GM20000 (cell line): ENCODE results near the gene PPP2R5C.

Experiments used
- DNase-seq: peaks from one replicate; pipeline ENCODE4 v3.0.0; 2012; ENCODE audit warnings: low spot score
- TF ChIP-seq, protein P1 (sequence below): IDR thresholded peaks from 2 replicates; pipeline ENCODE4 v1.5.1; 2012; ENCODE audit warnings: mild to moderate bottlenecking, control low read depth; ENCODE audit errors: extremely low read depth, missing control alignments

The PPP2R5C gene

GRCh38 chr14:101834800-101835547 lies 73.5 kb downstream of the PPP2R5C start:
- TF ChIP-seq, protein P1, sequence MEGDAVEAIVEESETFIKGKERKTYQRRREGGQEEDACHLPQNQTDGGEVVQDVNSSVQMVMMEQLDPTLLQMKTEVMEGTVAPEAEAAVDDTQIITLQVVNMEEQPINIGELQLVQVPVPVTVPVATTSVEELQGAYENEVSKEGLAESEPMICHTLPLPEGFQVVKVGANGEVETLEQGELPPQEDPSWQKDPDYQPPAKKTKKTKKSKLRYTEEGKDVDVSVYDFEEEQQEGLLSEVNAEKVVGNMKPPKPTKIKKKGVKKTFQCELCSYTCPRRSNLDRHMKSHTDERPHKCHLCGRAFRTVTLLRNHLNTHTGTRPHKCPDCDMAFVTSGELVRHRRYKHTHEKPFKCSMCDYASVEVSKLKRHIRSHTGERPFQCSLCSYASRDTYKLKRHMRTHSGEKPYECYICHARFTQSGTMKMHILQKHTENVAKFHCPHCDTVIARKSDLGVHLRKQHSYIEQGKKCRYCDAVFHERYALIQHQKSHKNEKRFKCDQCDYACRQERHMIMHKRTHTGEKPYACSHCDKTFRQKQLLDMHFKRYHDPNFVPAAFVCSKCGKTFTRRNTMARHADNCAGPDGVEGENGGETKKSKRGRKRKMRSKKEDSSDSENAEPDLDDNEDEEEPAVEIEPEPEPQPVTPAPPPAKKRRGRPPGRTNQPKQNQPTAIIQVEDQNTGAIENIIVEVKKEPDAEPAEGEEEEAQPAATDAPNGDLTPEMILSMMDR: no peak
- DNase-seq: no peak

DNA sequence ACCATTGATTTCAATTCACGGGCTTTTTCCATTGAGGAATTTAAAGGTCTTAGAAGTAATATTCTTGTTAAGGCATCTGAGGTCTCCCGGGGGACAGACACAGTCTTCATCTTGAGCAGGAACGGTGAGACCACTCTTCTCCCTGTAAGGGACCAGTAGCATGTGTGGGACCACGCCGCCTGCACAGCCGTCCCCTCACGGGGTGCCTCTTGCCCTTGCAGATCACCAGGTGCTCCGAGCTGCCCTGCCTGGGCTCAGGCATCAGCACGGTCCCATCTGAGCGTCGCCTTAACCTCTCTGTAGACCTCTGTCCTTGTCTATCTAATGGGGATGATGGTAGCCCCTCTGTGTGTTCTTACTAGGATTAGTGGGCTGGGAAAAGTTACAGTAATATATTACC lies 74.1 kb downstream of the PPP2R5C start:
- no peak for DNase-seq
- TF ChIP-seq, protein P1: no peak

- no peak for DNase-seq
- TF ChIP-seq, protein P1: no peak
Observed at GRCh38 chr14:101836135-101836534, 74.6 kb downstream of the PPP2R5C start.

- no peak for DNase-seq
- TF ChIP-seq, protein P1: no peak
Observed at GRCh38 chr14:101838476-101838875, 77.0 kb downstream of the PPP2R5C start.

DNA sequence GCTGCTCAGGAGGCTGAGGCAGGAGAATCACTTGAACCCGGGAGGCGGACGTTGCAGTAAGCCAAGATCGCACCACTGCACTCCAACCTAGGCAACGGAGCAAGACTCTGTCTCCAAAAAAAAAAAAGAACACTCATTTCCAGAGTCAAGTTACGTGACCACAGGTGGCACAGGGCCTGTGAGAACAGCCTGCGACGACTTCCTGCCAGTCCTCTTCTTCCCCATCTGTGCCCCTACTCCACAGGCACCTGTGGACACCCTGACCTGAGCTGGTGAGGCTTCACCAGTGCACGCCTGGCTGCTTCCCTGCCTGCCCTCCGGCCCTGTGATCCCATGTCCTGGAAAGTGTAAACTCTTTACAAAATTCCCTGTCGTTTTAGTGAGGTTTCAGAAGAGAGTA lies 77.7 kb downstream of the PPP2R5C start:
- no peak for DNase-seq
- TF ChIP-seq, protein P1: no peak

DNA sequence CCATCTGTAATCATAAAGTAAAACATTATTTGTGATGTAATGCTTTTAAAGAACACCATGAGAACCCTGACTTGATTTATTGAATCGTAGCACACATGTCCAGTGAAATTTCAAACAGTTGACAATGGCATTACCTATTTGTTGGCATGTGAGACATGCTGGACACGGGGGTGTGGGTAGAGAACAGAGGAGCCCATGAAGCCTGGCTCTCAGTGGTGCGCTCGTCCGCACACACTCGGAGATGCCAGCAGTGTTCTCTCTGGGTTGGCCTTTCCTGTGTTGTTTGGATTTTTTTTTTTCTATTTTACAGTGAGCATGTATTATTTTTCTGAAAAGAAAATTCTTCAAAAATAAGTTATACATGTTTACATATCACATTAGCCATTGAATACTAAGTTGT lies 78.2 kb downstream of the PPP2R5C start:
- TF ChIP-seq, protein P1: no peak
- no peak for DNase-seq

GRCh38 chr14:101840649-101841369 lies 79.3 kb downstream of the PPP2R5C start:
- DNase-seq: no peak
- TF ChIP-seq, protein P1: no peak
